Cardiac ventricle fibroblast (primary cell): ENCODE results near the gene MMRN1. TPM values are rescaled to one million over a fixed set of nuclear protein-coding genes. Genes with fewer than 3 reads are reported as not detected.

Source experiments
- total RNA-seq: library from RNA; depleted of rRNA; stranded (reverse); fragments of >200 nt; gene quantifications from 2 replicates; pipeline ENCODE4 v1.2.3, GENCODE V29; 2015

The MMRN1 gene
- 0.83 and 1.2 TPM in 2 replicates for total RNA-seq

GRCh38 chr4:89894649-89895550, at the start of gene MMRN1:
Gene MMRN1 (plus strand): TSS chr4:89894854. CDS start chr4:89894972, 118 bp downstream.

Other genes with a start within 250 kb of the MMRN1 start
- 0.87 TPM in 1 of 2 replicates, not detected in the other for gene SNCA, start 57.7 kb upstream of the MMRN1 start, total RNA-seq
- not detected in 2 replicates for gene CCSER1, start 232.5 kb downstream of the MMRN1 start, total RNA-seq